ENCODE measurements around the gene METAP1D. TPM values are rescaled to one million over a fixed set of nuclear protein-coding genes. Genes with fewer than 3 reads are reported as not detected.

The METAP1D gene
- total RNA-seq, 1 experiment from 2014 or later: 5.2 TPM

DNA sequence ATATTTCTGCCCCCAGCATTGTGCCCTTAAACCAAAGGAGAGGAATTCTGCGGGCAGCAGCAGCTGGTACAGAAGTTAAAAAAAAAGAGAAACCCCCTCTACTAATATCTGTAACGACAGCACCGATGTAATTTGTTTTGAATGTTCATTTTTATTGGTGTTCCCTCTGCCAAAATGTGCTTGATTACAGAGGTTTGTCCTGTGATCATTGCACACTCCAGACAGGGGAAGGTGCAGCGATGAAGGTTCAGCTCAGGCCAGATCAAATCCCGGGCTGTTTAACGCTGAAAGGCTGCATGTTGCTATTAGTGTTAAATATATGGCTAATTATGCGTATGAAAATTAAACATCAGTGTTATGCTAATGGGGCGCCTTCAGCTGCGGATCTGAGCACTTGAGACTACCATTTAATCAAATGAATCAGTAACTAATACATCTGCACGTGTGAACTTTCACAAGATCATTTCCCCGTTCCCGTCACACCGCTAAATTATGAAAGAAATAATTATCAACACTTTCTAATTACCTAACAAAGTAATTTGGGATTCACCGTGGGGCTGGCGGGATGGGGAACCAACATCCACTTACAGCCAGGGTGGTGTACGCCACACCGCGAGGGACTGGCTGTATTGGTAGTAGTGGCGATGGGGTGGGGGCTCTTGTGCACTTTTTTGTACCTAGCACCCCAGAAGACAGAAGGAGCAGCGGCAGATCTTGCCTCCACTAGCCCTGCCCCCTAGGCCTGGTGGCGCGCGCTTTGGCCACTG is 84.1 kb downstream of the METAP1D start:
- Histone ChIP-seq H2BK120ac (ENCODE audit: low read depth, low read length, poor library complexity, severe bottlenecking) (no peak overlapping the region), H3K27me3 (ENCODE audit: insufficient read depth, low read length) (peaks cover 89% of the 10 kb centered on the region), H3K9ac (ENCODE audit: extremely low read depth, insufficient read length, low read length) (no peak overlapping the region), H2AK5ac (ENCODE audit: insufficient read length, low read length) (no peak overlapping the region), H3K18ac (ENCODE audit: insufficient read length, low read depth, low read length) (no peak overlapping the region), H3K4ac (ENCODE audit: low read depth, low read length) (no peak overlapping the region), H4K8ac (replicated peaks; ENCODE audit: insufficient read length, low read depth, low read length) (no peak overlapping the region), H2BK15ac (ENCODE audit: low read depth, low read length) (no peak overlapping the region), H3K9me3 (ENCODE audit: control insufficient read depth, low read depth, low read length) (no peaks in the 10 kb centered on the region), H3K4me1 (ENCODE audit: insufficient read depth, low read length) (peaks cover 2% of the 10 kb centered on the region; the same call in 1 of the 2 replicates), H3K27ac (ENCODE audit: insufficient read length, low read depth, low read length) (no peak overlapping the region), H2BK5ac (ENCODE audit: insufficient read length, low read length) (no peak overlapping the region), H4K20me1 (ENCODE audit: control insufficient read depth, insufficient read depth, insufficient read length) (no peaks in the 10 kb centered on the region), H3K14ac (ENCODE audit: insufficient read depth, low read length) (no peak overlapping the region), H4K5ac (ENCODE audit: insufficient read length, low read depth, low read length) (no peak overlapping the region), H4K91ac (ENCODE audit: insufficient read length, low read depth, low read length) (no peak overlapping the region), H2AFZ (ENCODE audit: low read length) (no peak overlapping the region), H3K4me2 (ENCODE audit: insufficient read depth, insufficient read length, low read length) (peak overlapping the region; percentile 57), H3K79me1 (ENCODE audit: insufficient read depth, low read depth, low read length, poor library complexity, severe bottlenecking) (no peaks in the 10 kb centered on the region), H3T11ph (ENCODE audit: low read length) (no peak overlapping the region), H3K23ac (ENCODE audit: insufficient read length, low read depth, low read length) (no peak overlapping the region), H3K79me2 (ENCODE audit: insufficient read depth, low read length) (no peaks in the 10 kb centered on the region), H2BK20ac (ENCODE audit: low read depth, low read length, poor library complexity, severe bottlenecking) (no peak overlapping the region), H2BK12ac (ENCODE audit: insufficient read length, low read depth, low read length) (no peak overlapping the region), H3K23me2 (ENCODE audit: insufficient read length, low read depth, low read length, poor library complexity, severe bottlenecking) (peaks cover 16% of the 10 kb centered on the region), H3K56ac (ENCODE audit: insufficient read length, low read depth, low read length) (no peak overlapping the region)
- Mint-ChIP-seq H3K4me1 (peaks cover 48 to 68% of the 10 kb centered on the region in 2 experiments), H3K36me3 (ENCODE audit: insufficient read depth in 1 of 3, low read depth in 3 of 3) (no peaks in the 10 kb centered on the region; a peak in 2 of 7 replicates), H3K27me3 (ENCODE audit: low read depth) (peaks cover 100% of the 10 kb centered on the region), H3K9me3 (peaks cover 2 to 7% of the 10 kb centered on the region in 2 experiments; a peak in 3 of 5 replicates), H3K27ac (no peak overlapping the region), H3K4me3 (peak overlapping the region; percentile 62 to 95; a peak in 4 of 5 replicates)
- WGBS (ENCODE audit: extremely low coverage, insufficient read length, low lambda C conversion rate): no CpG with 5 or more reads among the region's 23 CpGs
- DNase-seq: no peak
- TF ChIP-seq, protein P1, sequence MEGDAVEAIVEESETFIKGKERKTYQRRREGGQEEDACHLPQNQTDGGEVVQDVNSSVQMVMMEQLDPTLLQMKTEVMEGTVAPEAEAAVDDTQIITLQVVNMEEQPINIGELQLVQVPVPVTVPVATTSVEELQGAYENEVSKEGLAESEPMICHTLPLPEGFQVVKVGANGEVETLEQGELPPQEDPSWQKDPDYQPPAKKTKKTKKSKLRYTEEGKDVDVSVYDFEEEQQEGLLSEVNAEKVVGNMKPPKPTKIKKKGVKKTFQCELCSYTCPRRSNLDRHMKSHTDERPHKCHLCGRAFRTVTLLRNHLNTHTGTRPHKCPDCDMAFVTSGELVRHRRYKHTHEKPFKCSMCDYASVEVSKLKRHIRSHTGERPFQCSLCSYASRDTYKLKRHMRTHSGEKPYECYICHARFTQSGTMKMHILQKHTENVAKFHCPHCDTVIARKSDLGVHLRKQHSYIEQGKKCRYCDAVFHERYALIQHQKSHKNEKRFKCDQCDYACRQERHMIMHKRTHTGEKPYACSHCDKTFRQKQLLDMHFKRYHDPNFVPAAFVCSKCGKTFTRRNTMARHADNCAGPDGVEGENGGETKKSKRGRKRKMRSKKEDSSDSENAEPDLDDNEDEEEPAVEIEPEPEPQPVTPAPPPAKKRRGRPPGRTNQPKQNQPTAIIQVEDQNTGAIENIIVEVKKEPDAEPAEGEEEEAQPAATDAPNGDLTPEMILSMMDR (conservative IDR thresholded peaks at IDR 0.05): no peak
